Stimulated activated CD4-positive, alpha-beta T cell treated with anti-CD3 and anti-CD28 coated beads, Interleukin-2, amount 100 ng/mL, for 4 hours (primary cell): Measurements from ENCODE around the gene SPATA12.
A peak's percentile ranks its signal among the peaks of the same experiment; 100 is the strongest.
"Not testable (repeated sequence)": the region's sequence is repeated elsewhere in the genome, so short reads cannot be mapped to it uniquely, and the experiment has no call there.

Experiments used
- DNase-seq: peaks from one replicate; pipeline ENCODE4 v3.0.0-alpha.2; 2020; ENCODE audit warnings: low read depth

Gene SPATA12

DNA sequence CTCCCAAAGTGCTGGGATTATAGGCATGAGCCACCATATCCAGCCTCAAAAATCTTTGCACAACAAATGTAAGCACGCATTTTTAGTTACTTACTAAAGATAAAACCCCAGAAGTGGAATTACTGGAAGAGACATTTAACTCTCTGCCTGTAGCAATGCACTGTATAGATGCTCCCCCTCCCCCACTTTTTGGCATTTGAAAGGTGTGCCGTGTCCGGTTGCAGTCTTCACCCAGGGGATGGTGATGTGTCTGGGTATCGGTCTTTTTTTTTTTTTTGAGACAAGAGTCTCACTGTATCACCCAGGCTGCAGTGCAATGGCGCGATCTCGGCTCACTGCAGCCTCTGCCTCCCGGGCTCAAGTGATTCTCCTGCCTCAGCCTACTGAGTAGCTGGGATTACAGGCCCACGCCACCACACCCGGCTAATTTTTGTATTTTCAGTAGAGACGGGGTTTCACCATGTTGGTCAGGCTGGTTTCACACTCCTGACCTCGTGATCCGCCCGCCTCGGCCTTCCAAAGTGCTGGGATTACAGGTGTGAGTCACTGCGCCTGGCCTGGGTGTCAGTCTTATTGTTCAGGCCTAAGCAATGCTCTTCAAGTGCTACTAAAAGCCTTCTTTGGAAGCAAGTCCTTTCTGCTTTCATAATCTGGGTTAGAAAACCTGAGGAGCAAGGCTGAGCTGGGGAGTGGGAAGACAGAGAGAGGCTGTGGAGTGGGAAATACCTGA, 23.0 kb downstream of the SPATA12 start:
- not testable (repeated sequence) for DNase-seq

DNA sequence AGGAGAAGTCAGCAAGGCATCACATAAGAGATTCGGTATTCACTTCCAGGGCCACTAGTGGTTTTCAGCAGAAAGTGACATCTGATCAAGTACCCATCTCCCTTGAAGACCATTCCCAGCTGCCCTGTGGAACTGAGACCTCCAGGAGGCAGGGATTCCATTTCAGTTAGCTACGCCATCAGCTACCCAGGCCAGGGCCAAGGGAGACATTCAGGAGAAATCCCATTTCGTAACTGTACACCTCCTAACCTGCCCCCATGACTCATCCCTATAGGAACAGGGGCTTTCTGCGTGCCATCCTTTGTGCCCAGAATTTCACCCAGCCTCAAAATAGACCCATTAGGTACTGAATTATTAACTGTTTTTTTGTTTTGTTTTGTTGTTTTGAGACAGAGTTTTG, 24.7 kb downstream of the SPATA12 start:
- no peak for DNase-seq

DNA sequence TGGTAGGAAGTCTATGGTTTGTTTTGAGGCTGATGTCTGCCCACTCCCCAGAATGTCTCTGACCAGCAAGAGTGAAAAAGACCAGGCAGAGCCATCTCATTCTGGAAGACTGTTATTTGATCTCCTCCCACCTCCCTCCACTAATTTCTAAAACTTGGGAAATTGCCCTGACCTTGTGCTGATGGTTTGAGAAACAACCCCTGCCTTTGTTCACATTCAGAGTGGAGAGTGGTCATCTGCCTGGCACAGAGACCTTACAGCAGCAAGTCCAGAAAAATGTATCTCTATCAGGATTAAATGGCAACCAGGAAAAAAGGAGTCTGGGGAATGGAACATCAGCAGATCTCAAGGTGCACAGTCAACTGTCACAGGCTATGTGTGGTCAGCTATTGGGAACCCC, 25.7 kb downstream of the SPATA12 start:
- DNase-seq = no peak

DNA sequence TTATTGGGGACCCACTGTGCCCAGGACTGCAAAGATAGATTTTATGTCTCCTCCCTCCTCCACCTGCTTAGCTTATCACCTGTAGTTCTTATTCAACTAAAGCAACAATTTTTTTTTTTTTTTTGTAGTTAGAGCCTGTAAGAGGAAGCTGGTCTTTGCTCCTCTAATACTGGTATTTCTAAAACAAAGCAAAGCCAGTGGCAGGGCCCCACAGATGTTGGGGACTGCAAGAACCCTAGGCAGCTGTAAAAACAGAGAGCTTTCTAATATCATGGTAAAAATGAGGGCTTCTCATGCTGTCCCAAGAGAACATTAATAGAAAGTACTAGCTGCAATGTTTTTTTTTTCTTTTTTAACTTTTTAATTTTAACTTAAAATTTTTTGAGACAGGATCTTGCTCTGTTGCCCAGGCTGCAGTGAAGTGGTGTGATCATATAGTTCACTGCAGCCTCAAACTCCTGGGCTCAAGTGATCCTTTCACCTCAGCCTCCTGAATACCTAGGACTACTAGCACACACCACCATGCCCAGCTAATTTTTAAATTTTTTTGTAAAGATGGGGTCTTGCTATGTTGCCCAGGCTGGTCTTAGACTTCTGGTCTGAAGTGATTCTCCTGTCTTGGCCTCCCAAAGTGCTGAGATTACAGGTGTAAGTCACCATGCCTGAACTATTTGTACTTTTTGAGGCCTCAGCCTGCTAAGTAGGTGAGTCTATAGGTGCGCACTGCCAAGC, 27.1 kb downstream of the SPATA12 start:
- no peak for DNase-seq

DNA sequence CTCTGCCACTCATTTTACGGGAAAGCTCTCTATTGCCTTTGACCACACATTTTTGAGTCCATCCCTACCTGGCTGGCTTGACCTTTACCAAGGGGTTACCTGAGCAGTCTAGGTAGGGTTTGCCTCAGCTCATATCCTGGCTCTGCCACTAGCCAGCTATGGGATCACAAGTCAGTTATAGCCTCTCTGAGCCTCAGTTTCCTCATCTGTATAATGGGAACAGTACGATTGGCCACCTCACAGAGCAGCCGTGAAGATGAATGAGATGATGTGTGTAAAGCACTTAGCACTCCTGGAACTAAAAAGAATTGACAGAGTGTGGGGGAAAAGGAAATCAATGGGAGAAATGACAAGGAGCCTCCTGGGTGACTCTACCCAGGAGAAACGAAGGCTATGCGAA, 28.0 kb downstream of the SPATA12 start:
- no peak for DNase-seq

DNA sequence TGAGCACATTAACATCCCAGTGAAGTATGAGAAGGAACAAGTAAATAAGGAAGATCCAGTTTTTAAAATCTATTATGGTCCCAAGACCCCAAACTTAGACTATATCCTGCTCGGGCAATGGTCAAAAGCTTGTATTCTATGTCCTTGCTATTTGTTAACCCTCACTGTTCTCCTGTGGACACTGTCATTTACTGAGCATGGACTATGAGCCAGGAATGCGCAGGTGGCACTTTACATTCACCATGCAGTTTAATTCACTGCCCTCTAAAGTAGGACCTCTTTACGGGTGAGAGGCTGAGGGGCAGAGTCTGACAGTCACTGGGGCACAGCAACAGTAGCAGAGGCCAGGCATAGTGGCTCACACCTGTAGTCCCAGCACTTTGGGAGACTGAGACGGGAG, 28.6 kb downstream of the SPATA12 start:
- DNase-seq = no peak

DNA sequence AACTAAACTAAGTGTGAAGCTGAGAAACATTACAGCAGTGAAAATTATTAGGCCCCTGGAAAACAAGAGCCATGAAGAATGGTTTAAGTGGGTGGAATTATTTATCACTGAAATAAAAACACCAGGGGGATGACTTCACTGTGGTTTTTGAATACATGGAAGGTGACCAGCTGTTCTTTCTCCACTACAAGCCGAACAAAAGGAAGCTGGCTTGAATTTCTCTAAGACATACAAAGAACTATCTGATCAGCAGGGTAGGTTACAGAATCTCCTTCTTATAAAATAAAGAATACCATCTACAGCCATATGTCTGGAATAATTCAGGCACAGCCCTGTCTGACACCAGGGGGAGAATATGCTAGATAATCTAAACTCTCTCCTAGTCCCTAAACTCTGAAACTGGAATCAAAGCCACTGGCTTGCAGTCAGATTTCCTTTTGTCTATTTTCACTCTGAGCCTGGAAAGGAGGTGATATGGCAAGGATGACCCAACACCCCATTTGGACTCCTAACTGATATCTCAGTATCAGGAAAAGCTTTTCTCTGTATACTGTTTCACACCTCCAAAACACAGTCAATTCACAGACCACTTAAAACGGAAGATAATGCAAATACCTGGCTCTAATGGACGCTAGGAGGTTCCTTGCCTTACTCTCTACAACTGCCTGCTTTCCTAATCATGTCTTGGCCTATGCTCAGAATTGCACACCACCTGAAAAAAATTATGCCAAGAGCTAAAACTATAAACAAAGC, 31.2 kb downstream of the SPATA12 start:
- DNase-seq = no peak

DNA sequence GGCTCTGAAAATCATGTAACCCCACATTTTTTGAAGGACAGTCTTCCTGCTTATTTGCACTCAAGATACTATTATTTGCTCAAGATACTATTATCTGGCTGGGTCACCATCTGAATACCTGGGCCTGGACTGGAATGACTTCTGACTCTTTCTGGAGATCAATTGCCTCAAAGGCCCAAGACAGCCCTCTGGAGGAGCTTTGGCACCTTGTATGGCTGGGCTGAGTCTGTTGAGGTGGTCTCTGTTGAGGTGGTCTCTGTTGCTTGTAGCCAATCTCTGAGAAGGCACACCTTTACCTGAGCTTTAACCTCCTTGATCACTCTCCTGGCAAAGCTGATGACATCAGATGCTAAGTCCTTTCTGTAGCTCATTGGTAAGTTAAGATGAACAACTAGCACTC, 33.0 kb downstream of the SPATA12 start:
- no peak for DNase-seq

DNA sequence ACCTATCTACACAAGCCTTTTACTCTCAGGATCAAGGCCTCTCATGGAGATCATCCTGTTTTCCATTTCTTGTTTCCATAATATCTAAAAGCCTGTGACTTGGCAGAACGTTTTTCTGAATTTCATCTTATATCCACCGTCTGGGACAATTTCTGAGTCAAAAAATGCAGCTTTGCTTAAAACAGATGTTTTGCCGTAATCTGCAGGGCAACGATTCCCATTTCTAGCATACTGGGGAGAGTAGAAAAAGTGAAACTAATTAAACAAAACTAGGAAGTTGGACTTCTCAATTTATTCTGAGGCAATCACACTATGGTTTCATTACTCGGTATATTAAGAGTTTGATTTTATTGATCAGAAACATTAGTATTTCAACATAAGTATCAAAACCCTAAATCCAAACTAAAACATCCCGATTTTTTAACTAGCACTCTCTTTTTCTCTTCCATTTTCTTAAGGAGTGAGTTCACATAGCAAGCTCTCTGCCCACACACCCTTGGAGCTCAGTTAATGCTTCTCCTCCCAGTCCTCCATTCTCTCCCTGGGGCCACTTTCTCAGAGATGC, 33.6 kb downstream of the SPATA12 start:
- DNase-seq = no peak

DNA sequence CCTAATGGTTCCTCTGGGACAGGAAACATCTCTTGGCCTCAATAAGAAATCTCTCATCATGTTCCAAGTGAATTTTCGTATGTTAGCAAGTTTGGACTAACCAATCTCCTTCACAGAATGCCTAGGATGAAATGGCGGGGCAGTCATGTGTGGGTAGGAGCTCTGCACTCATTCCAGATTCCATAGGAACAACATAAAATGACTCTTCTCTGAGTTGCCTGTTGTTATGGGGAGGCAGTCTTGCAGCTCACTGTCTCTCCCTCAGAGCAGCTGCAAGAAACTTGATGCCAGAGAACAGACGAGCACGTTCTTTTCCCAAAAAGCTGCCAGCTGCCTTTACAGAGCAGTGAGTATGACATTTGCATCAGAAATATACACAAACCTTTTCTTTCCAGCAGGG, 34.1 kb downstream of the SPATA12 start:
- no peak for DNase-seq

DNA sequence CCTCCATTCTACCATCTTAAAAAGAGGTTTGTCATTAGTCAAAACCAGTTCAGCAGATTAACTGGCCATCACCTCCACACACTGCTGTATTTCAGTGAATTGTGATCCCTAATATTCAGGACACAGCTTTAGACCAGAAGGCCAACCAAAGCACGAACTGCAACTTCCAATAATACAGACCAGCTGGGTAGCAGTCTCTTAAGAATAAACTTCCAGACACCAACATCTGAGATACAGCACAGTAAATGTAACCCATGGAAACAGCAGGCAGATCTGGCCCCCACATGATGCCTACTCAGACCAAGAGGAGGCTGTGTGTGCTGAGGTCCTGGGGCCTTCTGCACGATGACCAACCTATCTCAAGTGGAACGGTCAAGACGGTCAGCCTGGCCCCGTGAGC, 34.9 kb downstream of the SPATA12 start:
- DNase-seq = no peak

DNA sequence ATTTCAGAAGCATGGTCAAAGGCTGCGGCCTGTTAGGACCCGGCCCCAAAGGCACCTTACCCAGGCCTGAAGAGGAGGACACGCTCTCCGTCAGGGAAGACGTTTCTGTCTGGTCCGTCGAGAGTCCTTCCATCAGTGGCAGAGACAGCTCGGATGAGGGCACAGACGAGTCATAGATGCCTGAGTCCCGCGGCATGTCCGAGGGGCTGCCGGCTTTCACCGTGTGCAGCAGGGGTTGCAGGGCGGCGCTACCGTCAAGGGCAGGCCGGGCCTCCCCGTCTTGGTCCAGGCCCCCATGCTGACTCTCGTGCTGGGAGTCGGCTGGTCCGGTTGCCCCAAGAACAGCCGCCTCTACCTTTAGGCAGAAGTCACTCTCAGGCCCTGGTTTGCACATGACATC, 37.1 kb downstream of the SPATA12 start:
- no peak for DNase-seq

DNA sequence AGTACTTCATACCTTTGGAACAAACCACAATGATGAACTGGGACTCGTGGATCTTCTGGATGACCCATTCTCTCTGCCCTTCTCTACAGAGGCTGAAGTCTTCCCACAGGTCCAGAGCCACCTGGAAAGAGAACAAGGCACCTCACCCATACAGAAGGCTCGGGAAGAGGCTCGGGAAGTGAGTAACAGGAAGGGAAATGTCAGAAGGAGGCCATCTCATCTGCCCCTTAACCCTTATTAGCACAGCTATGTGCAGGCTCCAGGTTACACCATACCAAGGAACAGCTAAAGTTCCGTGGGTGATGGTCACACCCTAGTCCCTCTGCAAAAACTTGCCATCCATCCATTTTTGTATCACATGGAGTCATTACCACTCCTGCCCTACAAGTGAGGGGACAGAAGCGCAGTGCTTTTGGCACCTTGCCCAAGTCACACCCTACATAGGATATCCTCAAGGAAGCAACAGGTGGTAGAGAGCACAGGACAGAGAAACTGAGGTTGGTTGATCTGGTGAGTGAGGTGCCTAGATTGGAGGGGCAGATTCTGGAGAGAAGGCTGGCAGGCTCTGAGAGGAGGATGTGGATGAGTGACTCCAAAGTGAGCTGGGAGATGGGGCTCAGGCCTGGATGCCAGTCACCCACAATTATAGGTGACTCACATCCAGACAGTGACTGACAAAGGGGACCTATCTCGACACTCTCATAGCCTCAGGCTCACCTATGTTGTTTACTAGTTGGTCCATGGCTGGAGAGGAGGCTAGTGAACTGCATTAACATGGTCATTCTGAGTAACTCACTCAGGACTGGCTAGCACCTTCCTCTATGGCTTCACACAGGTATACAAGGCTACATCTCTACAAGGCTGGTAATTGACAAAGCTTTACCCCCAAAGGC, 38.2 kb downstream of the SPATA12 start:
- no peak for DNase-seq

DNA sequence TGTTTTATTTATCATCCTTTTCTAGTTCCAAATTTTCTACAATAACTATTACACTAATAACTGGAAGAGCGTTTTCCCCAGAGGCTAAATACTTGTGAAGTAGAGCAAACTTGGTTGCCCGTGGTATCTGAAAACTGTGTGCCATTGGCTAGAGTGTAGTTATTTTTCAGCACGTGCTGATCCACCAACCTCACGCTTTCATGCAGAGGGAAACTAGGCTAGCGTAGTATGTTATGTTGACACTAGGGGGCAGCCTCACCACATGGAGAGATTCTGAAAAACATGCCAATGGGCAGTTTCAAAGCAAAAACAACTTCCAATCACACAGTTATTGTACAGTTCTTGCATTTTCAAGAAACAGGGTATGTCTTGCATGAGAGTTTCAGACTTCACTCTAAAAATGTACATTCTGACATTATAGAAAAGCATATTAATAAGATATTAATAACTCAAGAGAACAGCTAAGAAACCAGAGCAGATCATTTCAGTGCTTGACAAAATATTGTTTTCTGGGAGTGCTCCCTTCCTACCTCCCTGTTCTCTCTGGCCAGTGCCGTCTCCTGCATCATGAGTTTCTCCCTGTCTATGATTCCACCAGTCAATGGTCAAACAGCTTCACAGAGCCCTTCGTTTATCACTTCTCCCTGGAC, 39.7 kb downstream of the SPATA12 start:
- peak; percentile 40 for DNase-seq

DNA sequence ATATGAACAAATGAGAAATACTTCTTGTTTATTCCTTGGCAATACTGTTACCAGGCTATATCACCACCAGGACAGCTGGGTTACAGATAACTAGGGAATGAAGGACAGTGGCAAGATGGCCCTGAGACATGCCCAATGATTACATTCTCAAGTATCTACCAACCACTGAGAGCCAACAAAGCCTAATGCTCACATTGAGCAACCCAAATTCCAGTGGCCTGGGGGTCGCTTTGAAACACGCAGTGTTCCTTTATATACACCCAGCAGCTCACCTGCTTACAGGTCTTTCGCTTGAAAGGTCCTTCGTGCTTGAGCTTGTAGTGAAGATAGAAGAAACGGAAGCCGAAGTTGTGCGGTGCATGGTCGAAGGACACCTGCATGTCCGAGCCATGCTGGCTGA, 45.1 kb downstream of the SPATA12 start:
- no peak for DNase-seq

DNA sequence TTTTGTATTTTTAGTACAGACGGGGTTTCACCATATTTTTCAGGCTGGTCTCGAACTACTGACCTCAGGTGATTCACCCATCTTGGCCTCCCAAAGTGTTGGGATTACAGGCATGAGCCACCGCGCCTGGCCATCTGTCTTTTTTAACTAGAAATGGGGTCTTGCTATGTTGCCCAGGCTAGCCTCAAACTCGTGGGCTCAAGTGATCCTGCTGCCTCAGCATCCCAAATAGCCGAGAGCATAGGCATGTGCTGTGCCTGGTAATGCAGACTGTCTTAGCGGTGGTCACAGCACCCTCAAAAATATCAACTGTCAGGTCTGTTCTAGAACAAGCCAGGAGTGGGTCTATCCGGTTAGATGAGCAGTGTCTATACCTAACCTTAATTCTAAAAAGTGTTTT, 48.2 kb downstream of the SPATA12 start:
- no peak for DNase-seq

DNA sequence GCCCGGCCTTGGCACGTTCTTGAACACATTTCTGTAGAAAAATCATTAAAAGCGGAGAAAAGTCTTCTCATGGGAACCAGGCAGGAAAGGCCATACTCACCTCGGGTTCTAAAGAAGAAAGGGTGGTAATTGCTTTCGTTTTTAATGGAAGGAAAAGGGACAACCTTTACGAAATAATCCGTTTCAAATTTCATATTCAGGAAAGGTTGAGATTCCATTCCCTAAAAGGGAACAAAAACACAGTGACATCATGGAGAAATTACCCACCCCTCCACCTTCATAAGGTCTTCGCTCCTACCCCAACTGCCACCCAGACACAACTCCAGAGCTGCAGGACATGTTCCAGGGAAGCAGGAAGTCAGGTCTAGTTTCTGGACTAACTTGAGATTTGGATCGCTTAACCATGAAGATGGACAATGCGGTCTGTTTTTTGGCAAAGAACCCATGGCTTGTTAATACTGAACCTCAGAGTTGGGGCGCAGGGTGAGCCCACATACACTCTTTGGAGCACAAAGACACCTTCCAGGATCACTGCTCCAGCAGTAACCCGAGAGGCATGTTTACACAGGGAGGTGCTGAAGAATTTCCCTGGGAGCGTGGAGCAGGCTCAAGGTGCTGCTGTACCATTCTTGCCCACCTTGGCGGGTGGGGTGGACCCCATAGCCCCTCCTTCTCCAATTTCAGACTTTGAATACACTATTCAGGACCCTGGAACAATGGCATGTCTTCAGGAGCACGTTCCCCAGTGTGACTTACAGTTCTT, 49.2 kb downstream of the SPATA12 start:
- DNase-seq = no peak

DNA sequence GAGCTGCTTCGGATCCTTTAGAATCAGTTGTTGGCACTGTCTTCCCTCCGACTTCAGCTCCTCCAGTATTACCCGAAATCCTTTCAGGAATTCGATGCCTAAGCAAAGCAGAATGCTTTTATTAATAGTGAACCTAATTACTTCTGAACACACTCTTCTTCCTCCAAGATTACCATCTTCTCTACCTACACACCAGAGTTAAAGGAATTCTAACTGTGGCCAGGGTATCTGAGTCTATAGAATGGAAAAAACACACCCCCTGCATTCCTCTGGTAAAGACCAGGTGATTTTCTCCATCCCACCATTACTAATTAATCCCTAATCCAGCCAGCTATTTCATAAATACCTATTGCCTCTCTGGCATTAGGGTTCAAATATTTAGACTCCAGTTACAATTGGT, 49.8 kb downstream of the SPATA12 start:
- DNase-seq = no peak

DNA sequence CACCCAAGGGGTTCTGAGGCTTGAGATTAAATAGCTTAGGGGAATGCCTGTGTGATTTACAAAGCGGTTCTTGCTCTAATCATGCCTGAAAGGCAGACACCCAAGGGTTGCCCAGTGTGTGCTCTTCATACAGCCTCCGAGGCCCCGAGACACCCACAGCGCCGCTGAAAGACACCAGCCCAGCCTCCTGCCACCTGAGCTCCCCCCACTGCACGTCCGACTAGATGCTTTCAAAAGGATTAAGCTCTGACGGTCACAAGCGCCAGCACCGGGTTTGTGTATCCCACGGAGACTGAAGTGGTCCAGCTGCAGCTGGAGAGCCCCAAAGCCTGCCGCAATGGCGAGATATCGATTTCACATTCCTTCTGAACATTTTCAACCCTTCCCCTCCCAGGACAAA, 50.3 kb downstream of the SPATA12 start:
- no peak for DNase-seq

DNA sequence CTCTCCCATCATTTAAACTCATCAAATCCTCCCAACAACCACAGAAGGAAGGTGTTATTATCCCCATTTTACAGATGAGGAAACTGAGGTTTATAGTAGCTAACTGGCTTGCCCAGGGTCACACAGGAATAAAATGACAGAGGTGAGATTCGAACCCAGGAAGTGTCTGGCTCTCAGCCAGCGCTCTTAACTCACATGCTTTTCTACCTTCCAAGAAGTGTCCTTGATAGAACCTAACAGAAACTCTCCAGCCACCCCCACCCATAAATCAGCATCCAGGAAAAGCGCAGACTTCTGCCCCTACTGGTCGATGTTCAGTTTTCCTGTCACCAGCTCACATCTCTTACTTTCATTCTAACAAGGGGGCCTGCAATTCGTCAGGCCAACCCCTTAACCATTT, 51.7 kb downstream of the SPATA12 start:
- DNase-seq = no peak

DNA sequence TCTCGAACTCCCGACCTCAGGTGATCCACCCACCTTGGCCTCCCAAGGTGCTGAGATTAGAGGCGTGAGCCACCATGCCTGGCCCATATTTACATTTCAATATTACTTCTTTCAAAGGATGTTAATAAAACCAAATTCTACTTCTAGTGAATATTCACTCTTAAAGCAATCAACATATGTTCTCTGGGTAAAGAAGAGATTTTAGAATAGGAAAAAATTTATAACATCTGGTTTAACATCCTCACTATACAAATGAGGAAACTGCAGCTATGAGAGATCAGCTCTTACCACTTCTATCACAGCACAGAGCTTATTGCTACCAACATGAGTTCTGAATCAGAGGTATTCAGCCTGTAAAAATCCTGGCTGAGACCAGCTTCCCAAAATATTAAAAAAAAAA, 56.0 kb downstream of the SPATA12 start:
- no peak for DNase-seq
